HCT116 (cell line): ENCODE results near the gene MPPED1. TPM values are rescaled to one million over a fixed set of nuclear protein-coding genes. Genes with fewer than 3 reads are reported as not detected.

ENCODE experiments used
- ATAC-seq: fragments of 200-7000 bp; cut with Tn5 transposase; 2 replicates; pipeline ENCODE4 v1.9.1; 2020; ENCODE audit warnings: mild to moderate bottlenecking, moderate library complexity
- BruUV-seq: library from RNA; stranded (reverse); fragments of 400-500 nt; replicated peaks from 2 replicates; lab custom pipeline; 2021; lab: Mats Ljungman, UMichigan
- CTCF ChIA-PET: fragments of 300-600 bp; sonication (Branson Sonifier 250); formaldehyde crosslinking; loops from one replicate; lab custom pipeline; 2021; ENCODE audit warnings: antibody characterized with exemption; lab: Charles Lee
- POLR2A ChIA-PET: fragments of 300-600, 350-600 bp; sonication (Branson Sonifier 250); formaldehyde crosslinking; loops from one replicate; lab custom pipeline; 2021; ENCODE audit warnings: antibody characterized with exemption; lab: Charles Lee
- RAD21 ChIA-PET, 2 experiments: fragments of 300-600 bp; sonication (Branson Sonifier 250); formaldehyde crosslinking; loops; one replicate each; lab custom pipeline; 2023; ENCODE audit warnings: low total read pairs in 2 of 2; ENCODE audit not compliant: uncharacterized antibody in 2 of 2, unreplicated experiment in 2 of 2, low non-redundant PET in 1 of 2; lab: Charles Lee
- DNase-seq: peaks from one replicate; pipeline ENCODE4 v3.0.0-alpha.2; 2010; ENCODE audit warnings: low read depth, low spot score
- H2AFZ ChIP-seq: fragments of 200-600 bp; shearing (Covaris generic), sonication (generic); 2 replicates; pipeline ENCODE4 v1.6.1; 2017; ENCODE audit warnings: low read depth, mixed run types, mixed read lengths, antibody characterized with exemption, low read length; ENCODE audit not compliant: poor library complexity, severe bottlenecking
- H3K27ac ChIP-seq: 2 replicates; pipeline ENCODE4 v1.5.1; 2012; ENCODE audit warnings: low read depth, low read length
- H3K27me3 ChIP-seq: fragments of 200-600 bp; sonication (generic); 2 replicates; pipeline ENCODE4 v1.6.1; 2016; ENCODE audit warnings: mixed run types, low read length, mixed read lengths; ENCODE audit not compliant: insufficient read depth
- H3K36me3 ChIP-seq, 2 experiments: fragments of 200-500 bp in 1 of 2; fragments of 200-600 bp in 1 of 2; sonication (Bioruptor generic) in 1 of 2; sonication (generic) in 1 of 2; 2 replicates each; pipeline versions ENCODE4 v1.5.1 to v1.6.1; 2014 to 2016; ENCODE audit warnings: low read length in 2 of 2, inconsistent platforms in 1 of 2, mixed read lengths in 1 of 2, mixed run types in 1 of 2; ENCODE audit not compliant: insufficient read depth in 2 of 2, control insufficient read depth in 1 of 2
- H3K4me1 ChIP-seq, 2 experiments: fragments of 200-600 bp in 1 of 2; sonication (generic) in 1 of 2; 2 replicates each; pipeline versions ENCODE4 v1.5.1 to v1.6.1; 2012 to 2017; ENCODE audit warnings: low read length in 2 of 2, inconsistent platforms in 1 of 2, mild to moderate bottlenecking in 1 of 2, mixed read lengths in 1 of 2, mixed run types in 1 of 2, moderate library complexity in 1 of 2; ENCODE audit not compliant: insufficient read depth in 2 of 2, control insufficient read depth in 1 of 2
- H3K4me2 ChIP-seq: fragments of 200-600 bp; sonication (generic); 2 replicates; pipeline ENCODE4 v1.6.1; 2017; ENCODE audit warnings: mixed run types, low read length, mixed read lengths
- H3K4me3 ChIP-seq, 2 experiments: fragments of 200-600 bp in 1 of 2; sonication (generic) in 1 of 2; replicated peaks in 1 of 2; 2 replicates each; pipeline ENCODE4 v1.5.1; 2011 to 2016; ENCODE audit warnings: low read length in 2 of 2, control low read depth in 1 of 2, low read depth in 1 of 2, mild to moderate bottlenecking in 1 of 2, mixed read lengths in 1 of 2, mixed run types in 1 of 2
- H3K79me2 ChIP-seq: fragments of 200-600 bp; sonication (generic); 2 replicates; pipeline ENCODE4 v1.6.1; 2017; ENCODE audit warnings: mild to moderate bottlenecking, mixed run types, low read length, moderate library complexity, mixed read lengths; ENCODE audit not compliant: insufficient read depth
- H3K9ac ChIP-seq: fragments of 200-600 bp; sonication (generic); 2 replicates; pipeline ENCODE4 v1.6.1; 2016; ENCODE audit warnings: low read length, mixed read lengths
- H3K9me2 ChIP-seq: fragments of 200-600 bp; sonication (generic), shearing (Covaris generic); 2 replicates; pipeline ENCODE4 v1.6.1; 2017; ENCODE audit warnings: mixed run types, mild to moderate bottlenecking, moderate library complexity; ENCODE audit not compliant: insufficient read depth
- H3K9me3 ChIP-seq, 2 experiments: fragments of 200-500 bp in 1 of 2; fragments of 200-600 bp in 1 of 2; sonication (Bioruptor generic) in 1 of 2; sonication (generic) in 1 of 2; 2 replicates each; pipeline ENCODE4 v1.6.1; 2014 to 2017; ENCODE audit warnings: low read length in 2 of 2, mixed read lengths in 2 of 2, inconsistent platforms in 1 of 2, low read depth in 1 of 2, mild to moderate bottlenecking in 1 of 2, mixed run types in 1 of 2, moderate library complexity in 1 of 2; ENCODE audit not compliant: control insufficient read depth in 1 of 2, insufficient read depth in 1 of 2
- H4K20me1 ChIP-seq: fragments of 200-600 bp; sonication (generic), shearing (Covaris generic); 2 replicates; pipeline ENCODE4 v1.6.1; 2017; ENCODE audit warnings: mixed run types, mild to moderate bottlenecking, moderate library complexity; ENCODE audit not compliant: insufficient read depth
- CBX3 ChIP-seq: IDR thresholded peaks from 2 replicates; pipeline ENCODE4 v1.6.1; 2012; ENCODE audit warnings: low read depth
- CEBPB ChIP-seq: IDR thresholded peaks from 2 replicates; pipeline ENCODE4 v1.6.1; 2012; ENCODE audit warnings: low read depth
- EGR1 ChIP-seq: IDR thresholded peaks from 2 replicates; pipeline ENCODE4 v1.6.1; 2012; ENCODE audit warnings: low read depth
- ELF1 ChIP-seq: IDR thresholded peaks from 2 replicates; pipeline ENCODE4 v1.6.1; 2012; ENCODE audit warnings: low read depth, borderline replicate concordance
- FOSL1 ChIP-seq: IDR thresholded peaks from 2 replicates; pipeline ENCODE4 v1.6.1; 2012; ENCODE audit warnings: low read depth
- JUND ChIP-seq: IDR thresholded peaks from 2 replicates; pipeline ENCODE4 v1.6.1; 2012
- SIN3A ChIP-seq: IDR thresholded peaks from 2 replicates; pipeline ENCODE4 v1.6.1; 2012; ENCODE audit warnings: low read depth
- SRF ChIP-seq: IDR thresholded peaks from 2 replicates; pipeline ENCODE4 v1.6.1; 2012; ENCODE audit warnings: low read depth
- ZFX ChIP-seq: fragments of 450-650 bp; IDR thresholded peaks from 2 replicates; pipeline ENCODE4 v1.6.1; 2017
- intact Hi-C: fragments of 100-400 bp; cut with micrococcal nuclease; formaldehyde crosslinking; loops from 2 replicates; pipeline ENCODE4 v1.10.0; 2022
- total RNA-seq: library from RNA; stranded (reverse); gene quantifications from one replicate; pipeline ENCODE4 v1.2.1, GENCODE V29; 2021; ENCODE audit not compliant: unreplicated experiment
- TF ChIP-seq, protein P1 (sequence below): IDR thresholded peaks from 2 replicates; pipeline ENCODE4 v1.6.1; 2011; ENCODE audit warnings: mild to moderate bottlenecking, low read length, moderate library complexity; ENCODE audit not compliant: insufficient replicate concordance; ENCODE audit errors: extremely low read depth

The MPPED1 gene
- total RNA-seq, 1 experiment from 2014 or later, result not detected

GRCh38 chr22:43502306-43502874, 90.6 kb downstream of the MPPED1 start:
- H3K9me3 ChIP-seq, result no peaks in the 10 kb centered on the region; a peak in 1 of 4 replicates
- intact Hi-C loops, result no loop called here
- no peak overlapping the region for H3K4me3 ChIP-seq
- no peak for ATAC-seq
- ChIA-PET CTCF (no interaction called here), POLR2A (no interaction called here), RAD21 (no interaction called here)
- no peaks in the 10 kb centered on the region for H3K27me3 ChIP-seq
- no TSS peak for BruUV-seq
- no peaks in the 10 kb centered on the region for H3K36me3 ChIP-seq
- no peak overlapping the region for H3K9ac ChIP-seq
- no peaks in the 10 kb centered on the region for H4K20me1 ChIP-seq
- H3K4me2 ChIP-seq, result no peak overlapping the region
- no peaks in the 10 kb centered on the region for H3K4me1 ChIP-seq
- no peak overlapping the region for H3K27ac ChIP-seq
- H3K79me2 ChIP-seq, result no peaks in the 10 kb centered on the region
- H3K9me2 ChIP-seq, result no peaks in the 10 kb centered on the region
- no peak overlapping the region for H2AFZ ChIP-seq
- DNase-seq, result no peak
- TF ChIP-seq, protein P1, sequence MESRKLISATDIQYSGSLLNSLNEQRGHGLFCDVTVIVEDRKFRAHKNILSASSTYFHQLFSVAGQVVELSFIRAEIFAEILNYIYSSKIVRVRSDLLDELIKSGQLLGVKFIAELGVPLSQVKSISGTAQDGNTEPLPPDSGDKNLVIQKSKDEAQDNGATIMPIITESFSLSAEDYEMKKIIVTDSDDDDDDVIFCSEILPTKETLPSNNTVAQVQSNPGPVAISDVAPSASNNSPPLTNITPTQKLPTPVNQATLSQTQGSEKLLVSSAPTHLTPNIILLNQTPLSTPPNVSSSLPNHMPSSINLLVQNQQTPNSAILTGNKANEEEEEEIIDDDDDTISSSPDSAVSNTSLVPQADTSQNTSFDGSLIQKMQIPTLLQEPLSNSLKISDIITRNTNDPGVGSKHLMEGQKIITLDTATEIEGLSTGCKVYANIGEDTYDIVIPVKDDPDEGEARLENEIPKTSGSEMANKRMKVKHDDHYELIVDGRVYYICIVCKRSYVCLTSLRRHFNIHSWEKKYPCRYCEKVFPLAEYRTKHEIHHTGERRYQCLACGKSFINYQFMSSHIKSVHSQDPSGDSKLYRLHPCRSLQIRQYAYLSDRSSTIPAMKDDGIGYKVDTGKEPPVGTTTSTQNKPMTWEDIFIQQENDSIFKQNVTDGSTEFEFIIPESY, result no peak

- ChIA-PET CTCF (no interaction called here), RAD21 (no interaction called here), POLR2A (no interaction called here)
- no peaks in the 10 kb centered on the region for H3K9me2 ChIP-seq
- no peak overlapping the region for H3K4me3 ChIP-seq
- no peak overlapping the region for H3K27ac ChIP-seq
- TF ChIP-seq JUND (no peak), SIN3A (no peak), EGR1 (no peak), ELF1 (no peak), CEBPB (no peak), SRF (no peak), CBX3 (no peak), ZFX (no peak), FOSL1 (no peak)
- DNase-seq, result no peak
- no peaks in the 10 kb centered on the region for H3K4me1 ChIP-seq
- H2AFZ ChIP-seq, result no peak overlapping the region
- H3K4me2 ChIP-seq, result no peak overlapping the region
- ATAC-seq, result no peak
- H3K27me3 ChIP-seq, result no peaks in the 10 kb centered on the region
- no peaks in the 10 kb centered on the region; a peak in 1 of 4 replicates for H3K9me3 ChIP-seq
- H3K9ac ChIP-seq, result no peak overlapping the region
- intact Hi-C loops, result no loop called here
- no peaks in the 10 kb centered on the region for H4K20me1 ChIP-seq
- no peaks in the 10 kb centered on the region for H3K36me3 ChIP-seq
- no peaks in the 10 kb centered on the region for H3K79me2 ChIP-seq
- no TSS peak for BruUV-seq
Observed at GRCh38 chr22:43504068-43504467, 92.3 kb downstream of the MPPED1 start.
